ENCODE results near the gene MYPOP. TPM values are rescaled to one million over a fixed set of nuclear protein-coding genes. Genes with fewer than 3 reads are reported as not detected.
A peak's percentile ranks its signal among the peaks of the same experiment; 100 is the strongest.

The MYPOP gene
- total and polyA plus RNA-seq, 2 of the 13 experiments (the other 11 are each of a cell fraction or from before 2014, with no cell fraction given) = 2.3 to 2.7 TPM

DNA sequence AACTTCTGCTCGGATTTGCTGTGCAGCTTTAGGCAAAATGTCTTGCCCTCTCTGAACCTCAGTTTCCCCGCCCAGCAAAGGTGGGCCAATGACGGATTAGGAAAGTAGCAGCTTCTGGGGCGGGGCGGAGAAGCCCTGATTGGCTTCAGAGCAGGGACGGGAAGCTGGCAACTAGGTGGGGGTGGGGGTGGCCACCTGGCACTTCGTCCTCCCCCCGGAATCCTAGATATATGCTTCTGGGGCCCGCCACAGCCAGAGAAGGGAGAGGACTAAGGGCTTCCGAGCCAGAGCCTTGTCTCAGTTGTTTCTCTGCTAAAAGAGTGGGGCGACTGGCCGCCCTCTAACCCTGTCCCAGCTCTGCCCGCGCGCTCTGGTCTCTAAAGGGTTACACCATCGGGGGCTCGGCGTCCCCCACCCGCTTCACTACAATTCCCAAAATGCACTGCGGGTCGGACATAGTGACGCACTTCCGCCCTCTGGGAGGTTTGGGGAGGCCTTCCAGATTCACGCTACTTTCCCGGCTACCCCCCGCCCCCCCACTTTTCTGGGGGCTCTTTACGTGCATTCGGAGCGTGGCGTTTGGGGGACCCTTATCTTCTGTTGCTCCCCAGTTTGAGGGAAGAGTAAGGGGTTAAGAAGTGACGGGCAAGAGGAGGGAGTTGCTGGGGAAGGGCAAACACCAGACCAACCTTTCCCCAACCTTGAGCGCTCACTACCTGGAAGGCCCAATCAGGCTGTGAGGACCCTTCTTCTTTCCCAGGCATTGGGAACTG lies 15.8 kb downstream of the MYPOP start (continued):
- TF ChIP-seq, protein P1, sequence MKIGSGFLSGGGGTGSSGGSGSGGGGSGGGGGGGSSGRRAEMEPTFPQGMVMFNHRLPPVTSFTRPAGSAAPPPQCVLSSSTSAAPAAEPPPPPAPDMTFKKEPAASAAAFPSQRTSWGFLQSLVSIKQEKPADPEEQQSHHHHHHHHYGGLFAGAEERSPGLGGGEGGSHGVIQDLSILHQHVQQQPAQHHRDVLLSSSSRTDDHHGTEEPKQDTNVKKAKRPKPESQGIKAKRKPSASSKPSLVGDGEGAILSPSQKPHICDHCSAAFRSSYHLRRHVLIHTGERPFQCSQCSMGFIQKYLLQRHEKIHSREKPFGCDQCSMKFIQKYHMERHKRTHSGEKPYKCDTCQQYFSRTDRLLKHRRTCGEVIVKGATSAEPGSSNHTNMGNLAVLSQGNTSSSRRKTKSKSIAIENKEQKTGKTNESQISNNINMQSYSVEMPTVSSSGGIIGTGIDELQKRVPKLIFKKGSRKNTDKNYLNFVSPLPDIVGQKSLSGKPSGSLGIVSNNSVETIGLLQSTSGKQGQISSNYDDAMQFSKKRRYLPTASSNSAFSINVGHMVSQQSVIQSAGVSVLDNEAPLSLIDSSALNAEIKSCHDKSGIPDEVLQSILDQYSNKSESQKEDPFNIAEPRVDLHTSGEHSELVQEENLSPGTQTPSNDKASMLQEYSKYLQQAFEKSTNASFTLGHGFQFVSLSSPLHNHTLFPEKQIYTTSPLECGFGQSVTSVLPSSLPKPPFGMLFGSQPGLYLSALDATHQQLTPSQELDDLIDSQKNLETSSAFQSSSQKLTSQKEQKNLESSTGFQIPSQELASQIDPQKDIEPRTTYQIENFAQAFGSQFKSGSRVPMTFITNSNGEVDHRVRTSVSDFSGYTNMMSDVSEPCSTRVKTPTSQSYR (CRISPR knock-in tag; IDR thresholded peaks at IDR 0.05; ENCODE audit: borderline replicate concordance) = peak; percentile 67; the same call in 1 of the 2 replicates
- TF ChIP-seq RBM22 (optimal IDR thresholded peaks at IDR 0.05; ENCODE audit: low read length) (peak; percentile 84), ZFP1 (CRISPR knock-in tag; IDR thresholded peaks at IDR 0.05) (no peak), SRF (IDR thresholded peaks at IDR 0.05; ENCODE audit: low read depth, low read length) (no peak), ZNF460 (CRISPR knock-in tag; IDR thresholded peaks at IDR 0.05; ENCODE audit: borderline replicate concordance) (no peak), MLLT10 (CRISPR knock-in tag; IDR thresholded peaks at IDR 0.05) (no peak), KMT2B (CRISPR knock-in tag; IDR thresholded peaks at IDR 0.05) (no peak), ZNF256 (CRISPR knock-in tag; conservative IDR thresholded peaks at IDR 0.05) (no peak), PBX3 (CRISPR knock-in tag; IDR thresholded peaks at IDR 0.05; ENCODE audit: borderline replicate concordance) (no peak), ZNF83 (CRISPR knock-in tag; IDR thresholded peaks at IDR 0.05; ENCODE audit: borderline replicate concordance) (0 out of 2 replicates have a peak, but pooled peaks have one; percentile 46), CREM (IDR thresholded peaks at IDR 0.05) (peak; percentile 97), CREM (CRISPR knock-in tag; IDR thresholded peaks at IDR 0.05) (peak; percentile 42; the same call in 1 of the 2 replicates), JUND (CRISPR knock-in tag; IDR thresholded peaks at IDR 0.05) (no peak), FOSL1 (CRISPR knock-in tag; IDR thresholded peaks at IDR 0.05; ENCODE audit: borderline replicate concordance) (no peak), AGO2 (optimal IDR thresholded peaks at IDR 0.05; ENCODE audit: low read depth, low read length) (peak; percentile 80), HDAC6 (IDR thresholded peaks at IDR 0.05; ENCODE audit: low read depth, low read length) (no peak), ZNF615 (CRISPR knock-in tag; IDR thresholded peaks at IDR 0.05; ENCODE audit: borderline replicate concordance) (0 out of 2 replicates have a peak, but pooled peaks have one; percentile 58)
- TF ChIP-seq, protein P2, sequence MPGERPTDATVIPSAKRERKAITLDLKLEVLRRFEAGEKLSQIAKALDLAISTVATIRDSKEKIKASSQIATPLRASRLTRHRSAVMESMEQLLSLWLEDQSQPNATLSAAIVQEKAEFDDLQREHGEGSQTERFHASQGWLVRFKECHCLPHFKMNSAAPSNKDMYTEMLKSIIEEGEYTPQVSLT (CRISPR knock-in tag; IDR thresholded peaks at IDR 0.05; ENCODE audit: borderline replicate concordance, low read depth) = no peak
- TF ChIP-seq, protein P3, sequence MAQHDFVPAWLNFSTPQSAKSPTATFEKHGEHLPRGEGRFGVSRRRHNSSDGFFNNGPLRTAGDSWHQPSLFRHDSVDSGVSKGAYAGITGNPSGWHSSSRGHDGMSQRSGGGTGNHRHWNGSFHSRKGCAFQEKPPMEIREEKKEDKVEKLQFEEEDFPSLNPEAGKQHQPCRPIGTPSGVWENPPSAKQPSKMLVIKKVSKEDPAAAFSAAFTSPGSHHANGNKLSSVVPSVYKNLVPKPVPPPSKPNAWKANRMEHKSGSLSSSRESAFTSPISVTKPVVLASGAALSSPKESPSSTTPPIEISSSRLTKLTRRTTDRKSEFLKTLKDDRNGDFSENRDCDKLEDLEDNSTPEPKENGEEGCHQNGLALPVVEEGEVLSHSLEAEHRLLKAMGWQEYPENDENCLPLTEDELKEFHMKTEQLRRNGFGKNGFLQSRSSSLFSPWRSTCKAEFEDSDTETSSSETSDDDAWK (CRISPR knock-in tag; IDR thresholded peaks at IDR 0.05) = no peak
- TF ChIP-seq, protein P4, sequence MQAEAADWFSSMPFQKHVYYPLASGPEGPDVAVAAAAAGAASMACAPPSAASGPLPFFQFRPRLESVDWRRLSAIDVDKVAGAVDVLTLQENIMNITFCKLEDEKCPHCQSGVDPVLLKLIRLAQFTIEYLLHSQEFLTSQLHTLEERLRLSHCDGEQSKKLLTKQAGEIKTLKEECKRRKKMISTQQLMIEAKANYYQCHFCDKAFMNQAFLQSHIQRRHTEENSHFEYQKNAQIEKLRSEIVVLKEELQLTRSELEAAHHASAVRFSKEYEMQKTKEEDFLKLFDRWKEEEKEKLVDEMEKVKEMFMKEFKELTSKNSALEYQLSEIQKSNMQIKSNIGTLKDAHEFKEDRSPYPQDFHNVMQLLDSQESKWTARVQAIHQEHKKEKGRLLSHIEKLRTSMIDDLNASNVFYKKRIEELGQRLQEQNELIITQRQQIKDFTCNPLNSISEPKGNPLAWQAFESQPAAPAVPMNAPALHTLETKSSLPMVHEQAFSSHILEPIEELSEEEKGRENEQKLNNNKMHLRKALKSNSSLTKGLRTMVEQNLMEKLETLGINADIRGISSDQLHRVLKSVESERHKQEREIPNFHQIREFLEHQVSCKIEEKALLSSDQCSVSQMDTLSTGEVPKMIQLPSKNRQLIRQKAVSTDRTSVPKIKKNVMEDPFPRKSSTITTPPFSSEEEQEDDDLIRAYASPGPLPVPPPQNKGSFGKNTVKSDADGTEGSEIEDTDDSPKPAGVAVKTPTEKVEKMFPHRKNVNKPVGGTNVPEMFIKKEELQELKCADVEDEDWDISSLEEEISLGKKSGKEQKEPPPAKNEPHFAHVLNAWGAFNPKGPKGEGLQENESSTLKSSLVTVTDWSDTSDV (CRISPR knock-in tag; IDR thresholded peaks at IDR 0.05) = no peak
